ENCODE results near the gene ABCG4.

ABCG4 gene

GRCh38 chr11:119167933-119168332, 19.1 kb downstream of the ABCG4 start:
- TF ChIP-seq FOXP2 (optimal IDR thresholded peaks at IDR 0.05; ENCODE audit: borderline replicate concordance, extremely low read depth, extremely low read length, insufficient read depth) (no peak), TAF1 (IDR thresholded peaks at IDR 0.05; ENCODE audit: borderline replicate concordance, insufficient read depth, low read length) (no peak), POLR2AphosphoS5 (IDR thresholded peaks at IDR 0.05; ENCODE audit: low read depth, low read length) (no peak), REST (IDR thresholded peaks at IDR 0.05; ENCODE audit: insufficient read depth in 1 of 2, low read depth in 2 of 2, low read length in 2 of 2) (no peak), SIN3A (IDR thresholded peaks at IDR 0.05; ENCODE audit: borderline replicate concordance, insufficient read depth, low read length) (no peak)

- TF ChIP-seq SIN3A (IDR thresholded peaks at IDR 0.05; ENCODE audit: borderline replicate concordance, insufficient read depth, low read length) (no peak), FOXP2 (optimal IDR thresholded peaks at IDR 0.05; ENCODE audit: borderline replicate concordance, extremely low read depth, extremely low read length, insufficient read depth) (no peak), POLR2AphosphoS5 (IDR thresholded peaks at IDR 0.05; ENCODE audit: low read depth, low read length) (no peak), REST (IDR thresholded peaks at IDR 0.05; ENCODE audit: insufficient read depth in 1 of 2, low read depth in 2 of 2, low read length in 2 of 2) (no peak), TAF1 (IDR thresholded peaks at IDR 0.05; ENCODE audit: borderline replicate concordance, insufficient read depth, low read length) (no peak)
These were observed 19.8 kb downstream of the ABCG4 start, which contains the start of gene NLRX1 for GRCh38 chr11:119168471-119169281. Gene NLRX1 (plus strand): TSS chr11:119168725. CDS start chr11:119171404, 2,679 bp downstream.

GRCh38 chr11:119169282-119169719, 20.4 kb downstream of the ABCG4 start:
- TF ChIP-seq REST (IDR thresholded peaks at IDR 0.05; ENCODE audit: insufficient read depth in 1 of 2, low read depth in 2 of 2, low read length in 2 of 2) (no peak), SIN3A (IDR thresholded peaks at IDR 0.05; ENCODE audit: borderline replicate concordance, insufficient read depth, low read length) (no peak), FOXP2 (optimal IDR thresholded peaks at IDR 0.05; ENCODE audit: borderline replicate concordance, extremely low read depth, extremely low read length, insufficient read depth) (no peak), TAF1 (IDR thresholded peaks at IDR 0.05; ENCODE audit: borderline replicate concordance, insufficient read depth, low read length) (no peak), POLR2AphosphoS5 (IDR thresholded peaks at IDR 0.05; ENCODE audit: low read depth, low read length) (no peak)

GRCh38 chr11:119172513-119172912, 23.7 kb downstream of the ABCG4 start:
- no peak for TF ChIP-seq TAF1 (IDR thresholded peaks at IDR 0.05; ENCODE audit: borderline replicate concordance, insufficient read depth, low read length)
- no peak for TF ChIP-seq POLR2AphosphoS5 (IDR thresholded peaks at IDR 0.05; ENCODE audit: low read depth, low read length)
- TF ChIP-seq REST (IDR thresholded peaks at IDR 0.05; ENCODE audit: insufficient read depth in 1 of 2, low read depth in 2 of 2, low read length in 2 of 2): no peak
- no peak for TF ChIP-seq FOXP2 (optimal IDR thresholded peaks at IDR 0.05; ENCODE audit: borderline replicate concordance, extremely low read depth, extremely low read length, insufficient read depth)
- TF ChIP-seq SIN3A (IDR thresholded peaks at IDR 0.05; ENCODE audit: borderline replicate concordance, insufficient read depth, low read length): no peak

All from PFSK-1 (cell line).